RWPE2 (cell line): ENCODE measurements around the gene SHKBP1.

Experiments
- ATAC-seq: fragments of 200-7000 bp; cut with Tn5 transposase; 3 replicates; pipeline ENCODE4 v1.9.1; 2021; ENCODE audit warnings: low read depth
- DNase-seq: peaks from one replicate; pipeline ENCODE4 v3.0.0-alpha.2; 2020; ENCODE audit warnings: low spot score
- H3K27ac ChIP-seq: fragments of 450-650 bp; 2 replicates; pipeline ENCODE4 v1.5.1; 2017; ENCODE audit warnings: mild to moderate bottlenecking; ENCODE audit not compliant: poor library complexity, severe bottlenecking
- H3K27me3 ChIP-seq: fragments of 250-450 bp; sonication (Bioruptor Pico); 2 replicates; pipeline ENCODE4 v1.5.1; 2021; ENCODE audit warnings: mild to moderate bottlenecking, moderate library complexity; ENCODE audit not compliant: insufficient read depth, poor library complexity, severe bottlenecking
- H3K36me3 ChIP-seq: fragments of 250-450 bp; sonication (Bioruptor Pico); 2 replicates; pipeline ENCODE4 v1.5.1; 2020; ENCODE audit warnings: low read depth, mild to moderate bottlenecking, moderate library complexity
- H3K4me1 ChIP-seq: fragments of 250-450 bp; sonication (Bioruptor Pico); 2 replicates; pipeline ENCODE4 v1.5.1; 2021; ENCODE audit warnings: mild to moderate bottlenecking, moderate library complexity; ENCODE audit not compliant: insufficient read depth, poor library complexity, severe bottlenecking
- H3K4me3 ChIP-seq: fragments of 250-450 bp; sonication (Bioruptor Pico); 2 replicates; pipeline ENCODE4 v1.5.1; 2021; ENCODE audit warnings: mild to moderate bottlenecking, moderate library complexity; ENCODE audit not compliant: severe bottlenecking
- H3K9me3 ChIP-seq: fragments of 250-450 bp; sonication (Bioruptor Pico); 2 replicates; pipeline ENCODE4 v1.5.1; 2021; ENCODE audit warnings: mild to moderate bottlenecking, moderate library complexity; ENCODE audit not compliant: severe bottlenecking
- CTCF ChIP-seq: fragments of 450-650 bp; IDR thresholded peaks from one replicate; pipeline ENCODE4 v1.5.1; 2017; ENCODE audit warnings: mild to moderate bottlenecking, moderate library complexity; ENCODE audit not compliant: poor library complexity, severe bottlenecking

SHKBP1 gene

GRCh38 chr19:40619333-40620160 lies 42.9 kb downstream of the SHKBP1 start:
- Histone ChIP-seq H3K36me3 (peaks cover 83% of the 10 kb centered on the region), H3K9me3 (no peaks in the 10 kb centered on the region), H3K4me3 (no peak overlapping the region), H3K27me3 (no peaks in the 10 kb centered on the region), H3K4me1 (peaks cover 8% of the 10 kb centered on the region), H3K27ac (no peak overlapping the region)
- DNase-seq (no peak), ATAC-seq (no peak)
- no peak for TF ChIP-seq CTCF

GRCh38 chr19:40620161-40620485 lies 43.5 kb downstream of the SHKBP1 start:
- H3K9me3 ChIP-seq = no peaks in the 10 kb centered on the region

GRCh38 chr19:40621283-40621682 lies 44.6 kb downstream of the SHKBP1 start:
- Histone ChIP-seq H3K36me3 (peaks cover 79% of the 10 kb centered on the region), H3K27ac (no peak overlapping the region), H3K4me1 (no peaks in the 10 kb centered on the region), H3K4me3 (no peak overlapping the region), H3K27me3 (no peaks in the 10 kb centered on the region), H3K9me3 (no peaks in the 10 kb centered on the region)
- DNase-seq = peak; percentile 30
- no peak for TF ChIP-seq CTCF
- no peak for ATAC-seq

More at GRCh38 chr19:40620161-40620485, 43.5 kb downstream of the SHKBP1 start:
- DNase-seq (no peak), ATAC-seq (no peak)
- H3K27ac ChIP-seq = no peak overlapping the region
- H3K4me1 ChIP-seq = peaks cover 2% of the 10 kb centered on the region
- no peak overlapping the region for H3K4me3 ChIP-seq
- peaks cover 84% of the 10 kb centered on the region for H3K36me3 ChIP-seq
- TF ChIP-seq CTCF = no peak
- no peaks in the 10 kb centered on the region for H3K27me3 ChIP-seq

GRCh38 chr19:40621966-40622772 lies 45.5 kb downstream of the SHKBP1 start:
- Histone ChIP-seq H3K36me3 (peaks cover 78% of the 10 kb centered on the region), H3K27ac (no peak overlapping the region), H3K4me1 (no peaks in the 10 kb centered on the region), H3K9me3 (no peaks in the 10 kb centered on the region), H3K27me3 (no peaks in the 10 kb centered on the region), H3K4me3 (no peak overlapping the region)
- no peak for TF ChIP-seq CTCF
- peak; percentile 59 for DNase-seq
- no peak for ATAC-seq

GRCh38 chr19:40622773-40623075 lies 46.1 kb downstream of the SHKBP1 start:
- no peak for TF ChIP-seq CTCF
- H3K27me3 ChIP-seq = no peaks in the 10 kb centered on the region
- no peak overlapping the region for H3K27ac ChIP-seq
- no peaks in the 10 kb centered on the region for H3K9me3 ChIP-seq
- peaks cover 81% of the 10 kb centered on the region for H3K36me3 ChIP-seq
- H3K4me1 ChIP-seq = no peaks in the 10 kb centered on the region
- H3K4me3 ChIP-seq = no peak overlapping the region
- DNase-seq (peak; percentile 52), ATAC-seq (no peak)
